ENCODE measurements around the gene IGSF8. TPM values are rescaled to one million over a fixed set of nuclear protein-coding genes. Genes with fewer than 3 reads are reported as not detected.
A peak's percentile ranks its signal among the peaks of the same experiment; 100 is the strongest.

IGSF8 gene
- polyA plus RNA-seq, 1 donor from 2014 or later = 27.3 TPM

DNA sequence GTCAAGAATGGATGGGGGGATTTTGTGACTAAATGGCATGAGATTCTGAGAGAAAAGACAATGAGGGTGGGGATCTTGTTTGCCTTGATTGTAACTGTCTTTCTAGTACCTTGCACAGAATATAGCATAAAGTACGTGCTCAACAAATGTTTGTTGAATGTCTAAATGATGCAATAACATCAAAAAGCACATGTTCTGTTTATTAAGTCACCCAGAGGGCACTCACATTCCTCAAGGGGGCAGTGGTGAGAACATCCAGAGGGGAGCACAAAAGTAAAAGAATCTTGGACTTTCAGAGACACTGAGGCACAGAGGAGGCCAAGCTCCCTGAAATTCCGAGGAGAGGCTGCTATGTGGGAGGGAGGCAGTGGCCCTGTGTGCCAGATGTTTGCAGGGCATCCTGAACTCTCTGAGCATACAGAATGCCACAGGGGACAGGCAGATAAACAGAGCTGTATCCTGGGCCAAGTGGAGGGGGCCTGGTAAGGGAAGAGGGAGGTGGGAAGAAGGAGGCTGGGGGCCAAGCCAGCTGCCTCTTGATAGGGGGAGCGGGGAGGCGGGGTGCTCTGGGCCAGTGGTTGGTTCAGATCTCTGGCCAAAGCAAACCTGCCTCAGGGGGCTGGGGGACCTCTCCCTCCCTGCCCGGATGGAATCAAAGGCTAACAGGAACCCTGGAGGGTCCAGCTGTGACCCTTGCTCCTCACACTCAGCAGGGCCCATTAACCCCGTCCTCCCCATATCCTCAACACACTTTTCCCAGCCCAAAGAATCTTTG lies 10.7 kb upstream of the IGSF8 start:
- Histone ChIP-seq H3K4me3 (ENCODE audit: low read length) (no peak overlapping the region), H3K36me3 (ENCODE audit: insufficient read depth, low read length) (no peaks in the 10 kb centered on the region), H3K9ac (ENCODE audit: low read length) (no peak overlapping the region), H3K4me2 (ENCODE audit: low read length) (no peak overlapping the region), H3K9me2 (ENCODE audit: insufficient read depth, low read length) (no peaks in the 10 kb centered on the region), H3K27me3 (ENCODE audit: insufficient read depth, low read depth, low read length) (no peaks in the 10 kb centered on the region), H3K27ac (ENCODE audit: low read length) (no peak overlapping the region), H3F3A (ENCODE audit: insufficient read depth, low read length, poor library complexity, severe bottlenecking) (no peaks in the 10 kb centered on the region), H3K79me2 (replicated peaks; ENCODE audit: insufficient read depth, low read length) (no peaks in the 10 kb centered on the region), H3K9me3 (ENCODE audit: low read length) (no peaks in the 10 kb centered on the region), H4K20me1 (ENCODE audit: insufficient read depth) (no peaks in the 10 kb centered on the region), H2AFZ (ENCODE audit: low read depth, low read length) (no peak overlapping the region)
- TF ChIP-seq, protein P1, sequence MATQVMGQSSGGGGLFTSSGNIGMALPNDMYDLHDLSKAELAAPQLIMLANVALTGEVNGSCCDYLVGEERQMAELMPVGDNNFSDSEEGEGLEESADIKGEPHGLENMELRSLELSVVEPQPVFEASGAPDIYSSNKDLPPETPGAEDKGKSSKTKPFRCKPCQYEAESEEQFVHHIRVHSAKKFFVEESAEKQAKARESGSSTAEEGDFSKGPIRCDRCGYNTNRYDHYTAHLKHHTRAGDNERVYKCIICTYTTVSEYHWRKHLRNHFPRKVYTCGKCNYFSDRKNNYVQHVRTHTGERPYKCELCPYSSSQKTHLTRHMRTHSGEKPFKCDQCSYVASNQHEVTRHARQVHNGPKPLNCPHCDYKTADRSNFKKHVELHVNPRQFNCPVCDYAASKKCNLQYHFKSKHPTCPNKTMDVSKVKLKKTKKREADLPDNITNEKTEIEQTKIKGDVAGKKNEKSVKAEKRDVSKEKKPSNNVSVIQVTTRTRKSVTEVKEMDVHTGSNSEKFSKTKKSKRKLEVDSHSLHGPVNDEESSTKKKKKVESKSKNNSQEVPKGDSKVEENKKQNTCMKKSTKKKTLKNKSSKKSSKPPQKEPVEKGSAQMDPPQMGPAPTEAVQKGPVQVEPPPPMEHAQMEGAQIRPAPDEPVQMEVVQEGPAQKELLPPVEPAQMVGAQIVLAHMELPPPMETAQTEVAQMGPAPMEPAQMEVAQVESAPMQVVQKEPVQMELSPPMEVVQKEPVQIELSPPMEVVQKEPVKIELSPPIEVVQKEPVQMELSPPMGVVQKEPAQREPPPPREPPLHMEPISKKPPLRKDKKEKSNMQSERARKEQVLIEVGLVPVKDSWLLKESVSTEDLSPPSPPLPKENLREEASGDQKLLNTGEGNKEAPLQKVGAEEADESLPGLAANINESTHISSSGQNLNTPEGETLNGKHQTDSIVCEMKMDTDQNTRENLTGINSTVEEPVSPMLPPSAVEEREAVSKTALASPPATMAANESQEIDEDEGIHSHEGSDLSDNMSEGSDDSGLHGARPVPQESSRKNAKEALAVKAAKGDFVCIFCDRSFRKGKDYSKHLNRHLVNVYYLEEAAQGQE (IDR thresholded peaks at IDR 0.05; ENCODE audit: borderline replicate concordance) = no peak
- TF ChIP-seq POLR2AphosphoS5 (IDR thresholded peaks at IDR 0.05) (no peak), TAF1 (IDR thresholded peaks at IDR 0.05; ENCODE audit: low read depth) (no peak), EP300 (conservative IDR thresholded peaks at IDR 0.05; ENCODE audit: poor library complexity, severe bottlenecking) (no peak), RAD21 (conservative IDR thresholded peaks at IDR 0.05) (no peak), SMC3 (conservative IDR thresholded peaks at IDR 0.05; ENCODE audit: poor library complexity) (no peak), MXI1 (conservative IDR thresholded peaks at IDR 0.05; ENCODE audit: poor library complexity, severe bottlenecking) (no peak)
- TF ChIP-seq, protein P2, sequence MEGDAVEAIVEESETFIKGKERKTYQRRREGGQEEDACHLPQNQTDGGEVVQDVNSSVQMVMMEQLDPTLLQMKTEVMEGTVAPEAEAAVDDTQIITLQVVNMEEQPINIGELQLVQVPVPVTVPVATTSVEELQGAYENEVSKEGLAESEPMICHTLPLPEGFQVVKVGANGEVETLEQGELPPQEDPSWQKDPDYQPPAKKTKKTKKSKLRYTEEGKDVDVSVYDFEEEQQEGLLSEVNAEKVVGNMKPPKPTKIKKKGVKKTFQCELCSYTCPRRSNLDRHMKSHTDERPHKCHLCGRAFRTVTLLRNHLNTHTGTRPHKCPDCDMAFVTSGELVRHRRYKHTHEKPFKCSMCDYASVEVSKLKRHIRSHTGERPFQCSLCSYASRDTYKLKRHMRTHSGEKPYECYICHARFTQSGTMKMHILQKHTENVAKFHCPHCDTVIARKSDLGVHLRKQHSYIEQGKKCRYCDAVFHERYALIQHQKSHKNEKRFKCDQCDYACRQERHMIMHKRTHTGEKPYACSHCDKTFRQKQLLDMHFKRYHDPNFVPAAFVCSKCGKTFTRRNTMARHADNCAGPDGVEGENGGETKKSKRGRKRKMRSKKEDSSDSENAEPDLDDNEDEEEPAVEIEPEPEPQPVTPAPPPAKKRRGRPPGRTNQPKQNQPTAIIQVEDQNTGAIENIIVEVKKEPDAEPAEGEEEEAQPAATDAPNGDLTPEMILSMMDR (IDR thresholded peaks at IDR 0.05; ENCODE audit: poor library complexity, severe bottlenecking) = peak; percentile 27

DNA sequence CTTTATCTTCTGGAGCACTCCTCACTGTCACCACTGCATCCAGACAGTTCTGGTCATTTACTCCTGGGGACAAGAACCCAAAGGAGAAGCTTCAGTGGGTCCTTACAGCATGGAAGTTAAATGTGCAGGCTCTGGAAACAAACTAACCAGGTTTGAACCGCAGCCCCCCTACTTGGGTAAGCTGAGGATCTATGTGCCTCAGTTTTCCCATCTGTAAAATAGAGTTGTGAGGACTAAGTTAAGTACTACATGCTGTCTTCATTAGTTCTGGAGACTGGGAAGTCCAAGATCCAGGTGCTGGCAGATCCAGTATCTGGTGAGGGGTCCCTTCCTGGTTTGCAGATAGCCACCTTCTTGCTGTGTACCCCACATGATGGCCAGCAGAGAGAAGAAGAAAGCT lies 9.1 kb upstream of the IGSF8 start:
- no peaks in the 10 kb centered on the region for H3K9me3 ChIP-seq (ENCODE audit: low read length)
- H3K9ac ChIP-seq (ENCODE audit: low read length) = no peak overlapping the region
- H2AFZ ChIP-seq (ENCODE audit: low read depth, low read length) = no peak overlapping the region
- no peak overlapping the region for H3K27ac ChIP-seq (ENCODE audit: low read length)
- no peaks in the 10 kb centered on the region for H4K20me1 ChIP-seq (ENCODE audit: insufficient read depth)
- no peak overlapping the region for H3K4me3 ChIP-seq (ENCODE audit: low read length)
- H3K4me2 ChIP-seq (ENCODE audit: low read length) = no peak overlapping the region
- no peaks in the 10 kb centered on the region for H3F3A ChIP-seq (ENCODE audit: insufficient read depth, low read length, poor library complexity, severe bottlenecking)
- H3K9me2 ChIP-seq (ENCODE audit: insufficient read depth, low read length) = no peaks in the 10 kb centered on the region
- no peaks in the 10 kb centered on the region for H3K27me3 ChIP-seq (ENCODE audit: insufficient read depth, low read depth, low read length)
- TF ChIP-seq EP300 (conservative IDR thresholded peaks at IDR 0.05; ENCODE audit: poor library complexity, severe bottlenecking) = no peak
- no peaks in the 10 kb centered on the region for H3K36me3 ChIP-seq (ENCODE audit: insufficient read depth, low read length)
- H3K79me2 ChIP-seq (replicated peaks; ENCODE audit: insufficient read depth, low read length) = no peaks in the 10 kb centered on the region

DNA sequence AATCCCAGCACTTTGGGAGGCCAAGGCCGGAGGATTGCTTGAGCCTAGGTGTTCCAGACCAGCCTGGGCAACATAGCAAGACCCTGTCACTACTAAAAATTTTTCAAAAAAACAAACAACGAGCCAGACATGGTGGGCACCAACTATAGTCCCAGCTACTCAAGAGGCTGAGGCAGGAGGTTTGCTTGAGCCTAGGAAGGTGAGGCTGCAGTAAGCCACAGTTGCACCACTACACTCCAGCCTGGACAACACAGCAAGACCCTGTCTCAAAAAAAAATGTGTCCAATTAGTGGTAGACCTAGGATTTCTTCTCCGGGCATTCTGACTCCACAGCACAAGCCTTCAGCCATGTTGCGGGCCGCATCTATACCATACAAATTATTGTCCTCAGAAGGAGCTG lies 6.7 kb upstream of the IGSF8 start:
- Histone ChIP-seq H3F3A (ENCODE audit: insufficient read depth, low read length, poor library complexity, severe bottlenecking) (no peaks in the 10 kb centered on the region), H4K20me1 (ENCODE audit: insufficient read depth) (no peaks in the 10 kb centered on the region), H3K9ac (ENCODE audit: low read length) (no peak overlapping the region), H2AFZ (ENCODE audit: low read depth, low read length) (no peak overlapping the region), H3K36me3 (ENCODE audit: insufficient read depth, low read length) (no peaks in the 10 kb centered on the region), H3K4me3 (ENCODE audit: low read length) (no peak overlapping the region), H3K9me2 (ENCODE audit: insufficient read depth, low read length) (no peaks in the 10 kb centered on the region), H3K9me3 (ENCODE audit: low read length) (no peaks in the 10 kb centered on the region), H3K27ac (ENCODE audit: low read length) (no peak overlapping the region), H3K79me2 (replicated peaks; ENCODE audit: insufficient read depth, low read length) (no peaks in the 10 kb centered on the region), H3K4me2 (ENCODE audit: low read length) (no peak overlapping the region), H3K27me3 (ENCODE audit: insufficient read depth, low read depth, low read length) (no peaks in the 10 kb centered on the region)
- no peak for TF ChIP-seq EZH2 (IDR thresholded peaks at IDR 0.05; ENCODE audit: borderline replicate concordance, insufficient read depth, low read length, poor library complexity, severe bottlenecking)
- TF ChIP-seq TAF1 (IDR thresholded peaks at IDR 0.05; ENCODE audit: low read depth) = no peak
- TF ChIP-seq, protein P2 (IDR thresholded peaks at IDR 0.05; ENCODE audit: poor library complexity, severe bottlenecking) = no peak
- no peak for TF ChIP-seq SMC3 (conservative IDR thresholded peaks at IDR 0.05; ENCODE audit: poor library complexity)
- no peak for TF ChIP-seq POLR2AphosphoS5 (IDR thresholded peaks at IDR 0.05)
- no peak for TF ChIP-seq EP300 (conservative IDR thresholded peaks at IDR 0.05; ENCODE audit: poor library complexity, severe bottlenecking)
- no peak for TF ChIP-seq RAD21 (conservative IDR thresholded peaks at IDR 0.05)
- TF ChIP-seq, protein P1 (IDR thresholded peaks at IDR 0.05; ENCODE audit: borderline replicate concordance) = no peak
- no peak for TF ChIP-seq MXI1 (conservative IDR thresholded peaks at IDR 0.05; ENCODE audit: poor library complexity, severe bottlenecking)
